HG02884 (cell line): Measurements from ENCODE around the gene DEPDC7.

ENCODE experiments used
- ATAC-seq: cut with Tn5 transposase; IDR thresholded peaks from one replicate; pipeline ENCODE4 v1.9.1; 2021; ENCODE audit warnings: mild to moderate bottlenecking, moderate library complexity; ENCODE audit not compliant: unreplicated experiment

DEPDC7 gene

GRCh38 chr11:33059331-33060007, 43.8 kb downstream of the DEPDC7 start:
- ATAC-seq: no peak

DNA sequence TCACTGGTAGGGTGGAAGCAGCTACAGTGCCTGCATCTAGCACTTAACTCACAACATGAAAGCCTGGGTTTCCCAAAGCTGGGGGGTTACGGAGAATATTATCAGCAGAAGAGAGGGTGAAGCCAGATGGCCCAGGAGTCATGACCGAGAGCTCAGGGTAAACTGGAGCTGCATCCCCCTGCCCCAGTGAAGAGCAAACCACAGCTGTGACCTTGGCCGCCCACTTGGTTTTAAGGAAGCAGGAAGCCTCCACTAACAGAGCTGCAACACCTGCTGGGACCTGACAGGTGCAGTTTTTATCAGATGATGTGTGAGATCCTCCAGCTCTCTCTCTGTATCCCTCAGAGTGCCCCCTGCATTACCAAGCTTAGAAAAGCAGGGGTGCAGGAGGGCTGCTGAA, 44.6 kb downstream of the DEPDC7 start:
- ATAC-seq: no peak

DNA sequence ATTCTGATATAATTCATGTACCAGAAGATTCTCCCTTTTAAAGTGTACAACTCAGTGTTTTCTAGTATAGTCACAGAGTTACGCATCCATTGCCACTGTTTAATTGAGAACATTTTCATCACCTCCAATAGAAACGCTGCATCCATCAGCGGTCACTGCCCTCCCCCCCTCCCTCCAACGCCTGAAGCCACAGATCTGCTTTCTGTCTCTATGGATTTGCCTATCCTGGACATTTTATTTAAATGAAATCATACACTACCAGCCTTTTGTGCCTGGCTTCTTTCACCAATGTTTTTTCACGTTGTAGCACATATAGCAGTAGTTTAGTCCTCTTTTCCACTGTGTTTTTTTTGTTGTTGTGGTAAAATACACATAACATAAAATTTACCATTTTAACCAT, 46.5 kb downstream of the DEPDC7 start:
- no peak for ATAC-seq

GRCh38 chr11:33063326-33063881, 47.7 kb downstream of the DEPDC7 start:
- ATAC-seq: peak; percentile 73

GRCh38 chr11:33064033-33064825, 48.6 kb downstream of the DEPDC7 start:
- no peak for ATAC-seq

- ATAC-seq: no peak
Measured at GRCh38 chr11:33064866-33065265, 49.2 kb downstream of the DEPDC7 start.

GRCh38 chr11:33065445-33066178, 49.9 kb downstream of the DEPDC7 start:
- ATAC-seq: peak; percentile 46

DNA sequence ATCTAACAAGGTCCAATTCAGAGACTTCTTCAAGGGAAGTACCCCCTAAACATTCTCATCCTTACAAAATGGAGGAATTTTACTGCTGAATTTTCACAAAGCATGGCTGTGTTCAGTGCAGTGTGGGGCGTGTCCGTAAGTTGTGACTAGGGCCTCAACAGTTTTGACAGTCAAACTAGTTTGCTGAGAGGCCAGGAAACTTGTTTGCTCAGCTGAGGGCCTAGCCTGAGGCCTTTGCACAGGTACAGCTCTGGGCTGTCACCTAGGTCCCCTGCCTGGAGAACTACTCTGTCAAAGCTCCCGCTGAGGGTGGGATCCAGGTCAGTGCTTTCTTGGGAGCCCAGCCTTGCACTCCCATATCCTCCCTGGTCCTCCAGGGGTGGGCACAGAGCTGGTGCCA, 51.6 kb downstream of the DEPDC7 start:
- no peak for ATAC-seq

DNA sequence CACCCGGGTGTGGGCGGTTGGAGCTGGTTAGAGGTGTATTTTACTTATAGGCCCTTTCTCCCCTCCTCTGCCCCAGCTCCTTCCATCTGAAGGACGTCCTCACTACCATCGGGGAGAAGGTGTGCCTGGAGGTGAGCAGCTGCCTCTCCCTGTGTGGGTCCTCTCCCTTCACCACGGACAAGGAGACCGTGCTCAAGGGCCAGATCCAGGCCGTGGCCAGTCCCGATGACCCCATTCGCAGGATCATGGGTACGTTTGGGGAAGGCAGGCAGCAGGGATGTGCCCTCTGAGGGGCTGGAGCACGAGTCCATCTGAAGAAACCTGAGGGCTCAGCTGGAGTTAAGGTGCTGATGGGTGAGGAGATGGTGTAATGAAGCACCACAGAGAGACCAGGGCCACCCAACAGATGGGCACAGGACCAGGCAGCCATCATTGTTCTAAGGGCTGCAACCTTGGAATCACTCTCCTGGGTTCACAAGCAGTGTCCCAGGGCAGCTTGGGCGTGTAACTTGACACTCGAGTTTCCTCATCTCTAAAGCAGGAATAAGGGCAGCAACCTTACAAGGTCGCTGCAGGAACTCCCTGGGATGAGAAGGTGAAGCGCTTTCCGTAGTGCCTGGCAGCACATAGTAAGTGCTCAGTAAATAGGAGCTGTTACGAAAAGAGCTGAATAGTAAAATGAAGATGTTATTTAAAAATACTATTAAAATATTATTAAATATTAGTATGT, 53.1 kb downstream of the DEPDC7 start:
- ATAC-seq: no peak

GRCh38 chr11:33072465-33072864, 56.8 kb downstream of the DEPDC7 start:
- no peak for ATAC-seq
